WTC11 (cell line): ENCODE data around the gene BORCS6.

Experiments used
- CTCF ChIP-seq: fragments of 200-600 bp; IDR thresholded peaks from 2 replicates; pipeline ENCODE4 v1.8.0; 2022; ENCODE audit warnings: antibody characterized with exemption
- ELF4 ChIP-seq: sonication (generic); formaldehyde crosslinking; IDR thresholded peaks from 2 replicates; pipeline ENCODE4 v1.8.1; 2022; ENCODE audit warnings: low read depth, mild to moderate bottlenecking, moderate library complexity, missing genetic modification reagents
- ETV6 ChIP-seq: sonication (generic); formaldehyde crosslinking; IDR thresholded peaks from 2 replicates; pipeline ENCODE4 v1.8.1; 2022; ENCODE audit warnings: mild to moderate bottlenecking, missing genetic modification reagents
- HMGXB4 ChIP-seq: sonication (generic); formaldehyde crosslinking; IDR thresholded peaks from 2 replicates; pipeline ENCODE4 v1.8.1; 2023; ENCODE audit warnings: mild to moderate bottlenecking, moderate library complexity, missing genetic modification reagents
- NFE2L1 ChIP-seq: sonication (generic); formaldehyde crosslinking; IDR thresholded peaks from 2 replicates; pipeline ENCODE4 v1.8.1; 2023; ENCODE audit warnings: missing genetic modification reagents
- NFYB ChIP-seq: sonication (generic); formaldehyde crosslinking; conservative IDR thresholded peaks from 2 replicates; pipeline ENCODE4 v1.8.0; 2022; ENCODE audit warnings: low read depth, missing genetic modification reagents
- TEAD4 ChIP-seq: sonication (generic); formaldehyde crosslinking; IDR thresholded peaks from 2 replicates; pipeline ENCODE4 v1.8.0; 2022; ENCODE audit warnings: mild to moderate bottlenecking, missing genetic modification reagents
- USF2 ChIP-seq: sonication (generic); formaldehyde crosslinking; IDR thresholded peaks from 2 replicates; pipeline ENCODE4 v1.8.1; 2023; ENCODE audit warnings: mild to moderate bottlenecking, missing genetic modification reagents, moderate library complexity
- ZNF138 ChIP-seq: sonication (generic); formaldehyde crosslinking; conservative IDR thresholded peaks from 2 replicates; pipeline ENCODE4 v1.8.1; 2022; ENCODE audit warnings: mild to moderate bottlenecking, moderate library complexity, missing genetic modification reagents
- ZNF512 ChIP-seq: sonication (generic); formaldehyde crosslinking; IDR thresholded peaks from 2 replicates; pipeline ENCODE4 v1.8.1; 2022; ENCODE audit warnings: missing genetic modification reagents, borderline replicate concordance

GRCh38 chr17:8237175-8237574, 47.2 kb upstream of the BORCS6 start:
- TF ChIP-seq USF2 (CRISPR knock-in tag), result no peak
- no peak for TF ChIP-seq NFE2L1 (CRISPR knock-in tag)
- TF ChIP-seq CTCF, result no peak
- TF ChIP-seq NFYB (CRISPR knock-in tag), result no peak
- no peak for TF ChIP-seq HMGXB4 (CRISPR knock-in tag)
- no peak for TF ChIP-seq ELF4 (CRISPR knock-in tag)
- no peak for TF ChIP-seq ZNF512 (CRISPR knock-in tag)
- TF ChIP-seq ETV6 (CRISPR knock-in tag), result no peak
- TF ChIP-seq ZNF138 (CRISPR knock-in tag), result no peak
- TF ChIP-seq TEAD4 (CRISPR knock-in tag), result no peak
